Natural killer cell (primary cell): Measurements from ENCODE around the gene CIPC. TPM values are rescaled to one million over a fixed set of nuclear protein-coding genes. Genes with fewer than 3 reads are reported as not detected.

Source experiments
- ATAC-seq, 3 donors: fragments of 150-1000 bp in 2 of 3; fragments of 200-7000 bp in 1 of 3; cut with Tn5 transposase; 1 replicate in 1 of 3; 2 replicates in 2 of 3; pipeline ENCODE4 v1.10.0; 2021; ENCODE audit warnings: mild to moderate bottlenecking in 2 of 3, moderate library complexity in 2 of 3
- DNase-seq, 2 donors: peaks; one replicate each; pipeline versions ENCODE4 v3.0.0 to v3.0.0-alpha.2; 2013 to 2021; ENCODE audit warnings: mixed read lengths in 1 of 2
- H3K27ac ChIP-seq: one replicate; pipeline ENCODE4 v1.5.1; 2013; ENCODE audit warnings: mild to moderate bottlenecking, low read length
- H3K27me3 ChIP-seq: one replicate; pipeline ENCODE4 v1.6.1; 2013; ENCODE audit warnings: low read length; ENCODE audit not compliant: control insufficient read depth, insufficient read depth
- H3K36me3 ChIP-seq: one replicate; pipeline ENCODE4 v1.6.1; 2013; ENCODE audit warnings: low read length; ENCODE audit not compliant: control insufficient read depth, insufficient read depth
- H3K4me1 ChIP-seq: one replicate; pipeline ENCODE4 v1.6.1; 2013; ENCODE audit warnings: low read length; ENCODE audit not compliant: control insufficient read depth, insufficient read depth
- H3K4me3 ChIP-seq: one replicate; pipeline ENCODE4 v1.5.1; 2013; ENCODE audit warnings: low read length
- H3K9me3 ChIP-seq: one replicate; pipeline ENCODE4 v1.6.1; 2013; ENCODE audit warnings: low read length; ENCODE audit not compliant: control insufficient read depth, insufficient read depth
- H3K27ac Mint-ChIP-seq, 2 donors: one replicate each; pipeline ENCODE4 v1.8.0; 2022; ENCODE audit warnings: mild to moderate bottlenecking in 2 of 2, mixed read lengths in 2 of 2, moderate library complexity in 1 of 2
- H3K27me3 Mint-ChIP-seq, 2 donors: one replicate each; pipeline ENCODE4 v1.8.0; 2022; ENCODE audit warnings: low read depth in 2 of 2, mixed read lengths in 2 of 2
- H3K36me3 Mint-ChIP-seq: one replicate; pipeline ENCODE4 v1.8.0; 2022; ENCODE audit warnings: mixed read lengths
- H3K4me1 Mint-ChIP-seq, 2 donors: one replicate each; pipeline ENCODE4 v1.8.0; 2022; ENCODE audit warnings: mixed read lengths in 2 of 2
- H3K4me3 Mint-ChIP-seq: one replicate; pipeline ENCODE4 v1.8.0; 2022; ENCODE audit warnings: mild to moderate bottlenecking, moderate library complexity, mixed read lengths
- H3K9me3 Mint-ChIP-seq, 2 donors: one replicate each; pipeline ENCODE4 v1.8.0; 2022; ENCODE audit warnings: mixed read lengths in 2 of 2
- WGBS: methylation state at CpG from one replicate; pipeline ENCODE4 v1.1.7; 2013; ENCODE audit warnings: missing lambda C conversion rate; ENCODE audit not compliant: insufficient coverage; 5-methylcytosine and 5-hydroxymethylcytosine counted together
- intact Hi-C: fragments of 100-400 bp; cut with micrococcal nuclease; formaldehyde crosslinking; loops from one replicate; pipeline ENCODE4 v1.14.2; 2022
- total RNA-seq, 4 donors: library from RNA; stranded (reverse); fragments of 120-200 nt in 1 of 4; gene quantifications; one replicate each; pipeline versions ENCODE4 v1.2.3 to v1.2.4, GENCODE V29; 2013 to 2022
- TF ChIP-seq, protein P1 (sequence below): fragments of 200-600 bp; IDR thresholded peaks from one replicate; pipeline ENCODE4 v1.8.0; 2022; ENCODE audit warnings: antibody characterized with exemption

Gene CIPC
- total RNA-seq, 3 donors from 2014 or later (not counting 1 experiment from before 2014, with no cell fraction given), result 7.1 to 10.0 (median 9.9) TPM

DNA sequence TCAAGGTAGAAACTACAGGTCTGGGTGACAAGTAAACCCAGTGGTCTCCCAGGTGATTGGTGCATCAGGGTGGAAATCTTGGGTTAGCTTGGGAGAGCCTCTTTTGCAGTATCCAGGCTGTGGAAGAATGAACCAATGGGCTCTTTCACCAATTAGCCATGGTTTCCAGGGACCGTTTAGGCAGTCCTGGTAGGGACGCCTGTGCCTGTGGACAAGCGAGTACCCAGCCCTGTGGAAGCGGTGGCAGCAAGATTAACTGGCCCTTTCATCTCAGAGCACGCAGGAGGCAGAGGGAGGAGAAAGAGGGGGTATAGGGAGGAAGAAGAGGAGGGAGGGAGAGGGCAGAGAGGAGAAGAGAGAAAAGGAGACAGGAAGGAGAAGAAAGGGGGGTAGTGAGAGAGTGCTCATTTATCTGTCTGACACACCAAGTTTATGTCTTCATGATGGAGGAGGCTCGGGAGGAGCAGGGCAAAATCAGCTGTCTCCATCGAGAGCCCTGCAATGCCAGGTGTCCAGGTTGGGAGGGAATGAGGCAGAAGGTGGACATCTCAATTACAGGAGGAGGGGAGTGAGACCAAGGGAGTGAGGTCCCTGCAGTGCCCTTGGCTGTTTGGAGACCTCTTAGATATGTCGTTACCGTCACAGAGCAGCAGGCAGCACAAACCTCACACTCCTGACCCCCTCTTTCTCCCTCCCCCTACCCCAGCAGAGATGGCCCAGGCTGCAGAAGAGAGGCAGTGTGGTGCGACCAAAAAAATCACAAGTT lies 48.1 kb downstream of the CIPC start:
- TF ChIP-seq, protein P1, sequence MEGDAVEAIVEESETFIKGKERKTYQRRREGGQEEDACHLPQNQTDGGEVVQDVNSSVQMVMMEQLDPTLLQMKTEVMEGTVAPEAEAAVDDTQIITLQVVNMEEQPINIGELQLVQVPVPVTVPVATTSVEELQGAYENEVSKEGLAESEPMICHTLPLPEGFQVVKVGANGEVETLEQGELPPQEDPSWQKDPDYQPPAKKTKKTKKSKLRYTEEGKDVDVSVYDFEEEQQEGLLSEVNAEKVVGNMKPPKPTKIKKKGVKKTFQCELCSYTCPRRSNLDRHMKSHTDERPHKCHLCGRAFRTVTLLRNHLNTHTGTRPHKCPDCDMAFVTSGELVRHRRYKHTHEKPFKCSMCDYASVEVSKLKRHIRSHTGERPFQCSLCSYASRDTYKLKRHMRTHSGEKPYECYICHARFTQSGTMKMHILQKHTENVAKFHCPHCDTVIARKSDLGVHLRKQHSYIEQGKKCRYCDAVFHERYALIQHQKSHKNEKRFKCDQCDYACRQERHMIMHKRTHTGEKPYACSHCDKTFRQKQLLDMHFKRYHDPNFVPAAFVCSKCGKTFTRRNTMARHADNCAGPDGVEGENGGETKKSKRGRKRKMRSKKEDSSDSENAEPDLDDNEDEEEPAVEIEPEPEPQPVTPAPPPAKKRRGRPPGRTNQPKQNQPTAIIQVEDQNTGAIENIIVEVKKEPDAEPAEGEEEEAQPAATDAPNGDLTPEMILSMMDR, result no peak
- Histone ChIP-seq H3K27ac (no peak overlapping the region), H3K36me3 (no peaks in the 10 kb centered on the region), H3K9me3 (no peaks in the 10 kb centered on the region), H3K4me3 (no peak overlapping the region), H3K4me1 (peaks cover 2% of the 10 kb centered on the region), H3K27me3 (peaks cover 24% of the 10 kb centered on the region)
- whole genome bisulfite sequencing, result 18% methylated on average over 10 of the region's 10 CpGs
- no peak overlapping the region for H3K27ac Mint-ChIP-seq
- H3K36me3 Mint-ChIP-seq, result no peaks in the 10 kb centered on the region
- ATAC-seq, result no peak
- intact Hi-C loops, result no loop called here
- no peak for DNase-seq
- peaks cover 0 to 4% of the 10 kb centered on the region in 2 donors for H3K4me1 Mint-ChIP-seq
- peaks cover 33 to 62% of the 10 kb centered on the region in 2 donors for H3K27me3 Mint-ChIP-seq
- H3K9me3 Mint-ChIP-seq, result no peaks in the 10 kb centered on the region
- H3K4me3 Mint-ChIP-seq, result no peak overlapping the region

DNA sequence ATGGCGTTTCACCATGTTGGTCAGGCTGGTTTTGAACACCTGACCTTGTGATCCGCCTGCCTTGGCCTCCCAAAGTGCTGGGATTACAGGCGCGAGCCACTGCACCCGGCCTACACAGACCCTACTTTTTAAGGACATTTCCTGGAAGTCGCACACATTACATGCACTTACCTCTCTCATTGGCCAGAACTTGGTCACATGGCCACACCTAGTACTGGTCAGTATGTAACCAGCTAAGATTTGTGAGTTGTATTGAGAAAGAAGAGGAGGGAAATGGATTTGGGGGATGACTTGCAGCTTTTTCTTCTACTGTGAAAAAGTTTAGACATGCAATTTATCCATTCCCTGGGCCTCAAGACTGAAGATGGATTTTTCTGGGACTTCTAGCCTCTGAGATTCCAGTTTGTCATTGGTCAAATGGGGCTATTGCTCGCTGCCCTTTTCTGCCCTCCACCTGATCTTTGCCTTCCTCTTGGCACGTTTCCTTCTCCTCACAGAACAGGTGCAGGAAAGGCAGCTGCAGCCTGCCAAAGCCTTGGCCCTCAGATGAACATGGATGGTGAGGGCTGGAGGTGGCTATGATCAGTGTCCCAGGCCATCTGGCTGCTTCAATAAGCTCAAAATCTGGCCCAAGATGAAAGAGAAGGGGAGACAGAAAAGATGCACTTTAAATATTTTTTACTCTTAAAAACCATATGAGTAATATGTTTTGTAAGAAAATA lies 50.6 kb downstream of the CIPC start:
- H3K36me3 Mint-ChIP-seq, result no peaks in the 10 kb centered on the region
- H3K4me1 Mint-ChIP-seq, result no peaks in the 10 kb centered on the region
- Histone ChIP-seq H3K27ac (no peak overlapping the region), H3K36me3 (no peaks in the 10 kb centered on the region), H3K4me3 (no peak overlapping the region), H3K4me1 (no peaks in the 10 kb centered on the region), H3K9me3 (no peaks in the 10 kb centered on the region), H3K27me3 (peaks cover 13% of the 10 kb centered on the region)
- TF ChIP-seq, protein P1, result no peak
- 79% methylated on average over 7 of the region's 8 CpGs for WGBS
- intact Hi-C loops, result no loop called here
- peaks cover 17 to 55% of the 10 kb centered on the region in 2 donors for H3K27me3 Mint-ChIP-seq
- ATAC-seq, result no peak
- DNase-seq, result no peak
- no peaks in the 10 kb centered on the region for H3K9me3 Mint-ChIP-seq
- H3K27ac Mint-ChIP-seq, result no peak overlapping the region
- H3K4me3 Mint-ChIP-seq, result no peak overlapping the region

DNA sequence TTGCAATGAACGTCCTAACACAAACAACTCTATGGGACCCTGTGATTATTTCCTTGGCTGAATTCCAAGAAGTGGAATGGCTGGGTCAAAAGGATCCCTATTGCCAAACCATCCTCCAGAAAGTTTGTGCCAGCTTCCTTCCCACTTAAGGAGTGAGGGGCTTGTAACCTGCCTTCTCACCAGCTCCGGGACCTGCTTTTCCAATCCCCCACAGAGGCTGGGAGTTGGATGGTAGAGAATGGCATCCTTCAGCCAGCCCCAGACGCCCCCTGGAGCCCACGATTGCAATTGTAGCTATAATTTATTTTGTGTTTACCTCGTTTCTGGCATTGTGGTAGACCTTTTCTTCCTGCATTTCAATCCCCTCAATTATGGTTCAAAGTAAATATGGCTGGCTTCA lies 53.2 kb downstream of the CIPC start:
- Histone ChIP-seq H3K36me3 (no peaks in the 10 kb centered on the region), H3K4me3 (no peak overlapping the region), H3K9me3 (no peaks in the 10 kb centered on the region), H3K4me1 (no peaks in the 10 kb centered on the region), H3K27me3 (peaks cover 4% of the 10 kb centered on the region), H3K27ac (no peak overlapping the region)
- Mint-ChIP-seq H3K4me1 (no peaks in the 10 kb centered on the region), H3K4me3 (no peak overlapping the region), H3K9me3 (no peaks in the 10 kb centered on the region), H3K36me3 (no peaks in the 10 kb centered on the region), H3K27me3 (peaks cover 7 to 53% of the 10 kb centered on the region in 2 donors), H3K27ac (no peak overlapping the region)
- TF ChIP-seq, protein P1, result no peak
- 25% methylated on average over 2 of the region's 5 CpGs for WGBS
- intact Hi-C loops, result no loop called here
- DNase-seq (no peak), ATAC-seq (no peak)
